ENCODE results near the gene CD27.

DNA sequence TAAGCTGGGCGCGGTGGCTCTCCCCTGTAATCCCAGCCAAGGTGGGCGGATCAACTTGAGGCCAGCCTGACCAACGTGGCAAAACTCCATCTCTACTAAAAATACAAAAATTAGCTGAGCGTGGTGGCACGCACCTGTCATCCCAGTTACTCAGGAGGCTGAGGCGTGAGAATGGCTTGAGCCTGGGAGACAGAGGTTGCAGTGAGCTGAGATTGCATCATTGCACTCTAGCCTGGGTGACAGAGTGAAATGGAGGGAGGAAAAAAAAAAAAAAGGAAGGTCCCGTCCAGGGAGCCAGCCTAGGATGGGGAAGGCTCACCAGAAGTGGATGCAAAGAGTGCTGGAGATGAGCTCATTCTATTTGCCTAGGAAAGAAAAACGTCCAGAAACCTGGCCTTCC is 1.9 kb upstream of the CD27 start:
- no peak for TF ChIP-seq ZFX (IDR thresholded peaks at IDR 0.05; ENCODE audit: borderline replicate concordance)
- TF ChIP-seq, protein P1, sequence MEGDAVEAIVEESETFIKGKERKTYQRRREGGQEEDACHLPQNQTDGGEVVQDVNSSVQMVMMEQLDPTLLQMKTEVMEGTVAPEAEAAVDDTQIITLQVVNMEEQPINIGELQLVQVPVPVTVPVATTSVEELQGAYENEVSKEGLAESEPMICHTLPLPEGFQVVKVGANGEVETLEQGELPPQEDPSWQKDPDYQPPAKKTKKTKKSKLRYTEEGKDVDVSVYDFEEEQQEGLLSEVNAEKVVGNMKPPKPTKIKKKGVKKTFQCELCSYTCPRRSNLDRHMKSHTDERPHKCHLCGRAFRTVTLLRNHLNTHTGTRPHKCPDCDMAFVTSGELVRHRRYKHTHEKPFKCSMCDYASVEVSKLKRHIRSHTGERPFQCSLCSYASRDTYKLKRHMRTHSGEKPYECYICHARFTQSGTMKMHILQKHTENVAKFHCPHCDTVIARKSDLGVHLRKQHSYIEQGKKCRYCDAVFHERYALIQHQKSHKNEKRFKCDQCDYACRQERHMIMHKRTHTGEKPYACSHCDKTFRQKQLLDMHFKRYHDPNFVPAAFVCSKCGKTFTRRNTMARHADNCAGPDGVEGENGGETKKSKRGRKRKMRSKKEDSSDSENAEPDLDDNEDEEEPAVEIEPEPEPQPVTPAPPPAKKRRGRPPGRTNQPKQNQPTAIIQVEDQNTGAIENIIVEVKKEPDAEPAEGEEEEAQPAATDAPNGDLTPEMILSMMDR (IDR thresholded peaks at IDR 0.05) = no peak

All from 22Rv1 (cell line).